ENCODE data around the gene LMO4. TPM values are rescaled to one million over a fixed set of nuclear protein-coding genes. Genes with fewer than 3 reads are reported as not detected.

The LMO4 gene
- total RNA-seq, 2 experiments from 2014 or later, result 35.1 to 36.8 TPM

DNA sequence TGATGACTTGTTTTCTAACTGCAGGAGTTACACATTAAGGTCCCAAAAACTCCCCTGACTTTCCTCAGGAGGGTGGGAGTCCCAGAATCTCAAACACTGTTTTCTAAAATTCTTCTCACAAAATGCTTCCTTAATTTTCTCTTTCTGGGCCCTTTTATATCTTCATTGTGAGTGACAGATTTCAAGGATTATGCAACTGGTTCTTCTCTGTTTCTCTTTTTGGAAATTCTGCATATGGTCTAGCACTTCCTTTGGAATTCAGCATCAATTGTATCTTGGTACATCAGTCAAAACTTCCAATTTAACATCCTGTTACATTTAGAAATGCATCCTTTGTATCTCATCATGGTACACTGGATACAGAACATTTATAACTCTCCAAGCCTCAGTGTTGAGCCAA lies 59.7 kb downstream of the LMO4 start:
- Mint-ChIP-seq H3K9me3 (no peaks in the 10 kb centered on the region), H3K4me3 (no peak overlapping the region), H3K36me3 (ENCODE audit: low read depth) (no peaks in the 10 kb centered on the region), H3K27ac (no peak overlapping the region), H3K27me3 (peaks cover 1% of the 10 kb centered on the region), H3K4me1 (ENCODE audit: low read depth) (no peaks in the 10 kb centered on the region)
- TF ChIP-seq, protein P1, sequence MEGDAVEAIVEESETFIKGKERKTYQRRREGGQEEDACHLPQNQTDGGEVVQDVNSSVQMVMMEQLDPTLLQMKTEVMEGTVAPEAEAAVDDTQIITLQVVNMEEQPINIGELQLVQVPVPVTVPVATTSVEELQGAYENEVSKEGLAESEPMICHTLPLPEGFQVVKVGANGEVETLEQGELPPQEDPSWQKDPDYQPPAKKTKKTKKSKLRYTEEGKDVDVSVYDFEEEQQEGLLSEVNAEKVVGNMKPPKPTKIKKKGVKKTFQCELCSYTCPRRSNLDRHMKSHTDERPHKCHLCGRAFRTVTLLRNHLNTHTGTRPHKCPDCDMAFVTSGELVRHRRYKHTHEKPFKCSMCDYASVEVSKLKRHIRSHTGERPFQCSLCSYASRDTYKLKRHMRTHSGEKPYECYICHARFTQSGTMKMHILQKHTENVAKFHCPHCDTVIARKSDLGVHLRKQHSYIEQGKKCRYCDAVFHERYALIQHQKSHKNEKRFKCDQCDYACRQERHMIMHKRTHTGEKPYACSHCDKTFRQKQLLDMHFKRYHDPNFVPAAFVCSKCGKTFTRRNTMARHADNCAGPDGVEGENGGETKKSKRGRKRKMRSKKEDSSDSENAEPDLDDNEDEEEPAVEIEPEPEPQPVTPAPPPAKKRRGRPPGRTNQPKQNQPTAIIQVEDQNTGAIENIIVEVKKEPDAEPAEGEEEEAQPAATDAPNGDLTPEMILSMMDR (IDR thresholded peaks at IDR 0.05), result no peak
- ATAC-seq, result no peak
- DNase-seq, result no peak
- ChIA-PET POLR2A (no interaction called here), CTCF (interaction anchor here (0.9 kb wide), 1 partner anchor 566 kb away, joined by 3 read pairs; no protein-coding TSS in a partner anchor)
- intact Hi-C loops (cut with micrococcal nuclease), result no loop called here

DNA sequence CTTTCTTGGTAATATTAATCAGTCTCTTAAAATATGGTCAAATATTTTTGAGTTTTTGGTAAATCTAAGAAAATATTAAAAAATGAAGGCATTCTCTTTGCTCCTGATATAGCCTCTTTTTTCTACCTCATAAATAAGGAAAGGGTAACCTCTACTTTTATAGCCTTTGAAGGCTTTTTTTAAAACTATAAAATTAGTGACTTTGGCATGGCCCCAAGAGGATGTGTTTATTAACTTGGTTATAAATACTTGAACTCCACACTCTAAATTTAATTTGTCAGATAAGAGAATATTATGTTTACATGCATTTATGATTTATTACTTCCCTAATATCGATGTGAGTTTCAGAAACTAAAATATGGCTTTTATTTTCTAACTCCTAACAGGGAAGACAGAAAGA lies 60.3 kb downstream of the LMO4 start:
- H3K4me3 Mint-ChIP-seq, result no peak overlapping the region
- intact Hi-C loops (cut with micrococcal nuclease), result no loop called here
- no peaks in the 10 kb centered on the region for H3K9me3 Mint-ChIP-seq
- CTCF ChIA-PET, result no interaction called here
- TF ChIP-seq, protein P1 (IDR thresholded peaks at IDR 0.05), result no peak
- POLR2A ChIA-PET, result no interaction called here
- no peak overlapping the region for H3K27ac Mint-ChIP-seq
- ATAC-seq (no peak), DNase-seq (no peak)
- H3K4me1 Mint-ChIP-seq (ENCODE audit: low read depth), result no peaks in the 10 kb centered on the region
- H3K36me3 Mint-ChIP-seq (ENCODE audit: low read depth), result no peaks in the 10 kb centered on the region
- H3K27me3 Mint-ChIP-seq, result peaks cover 1% of the 10 kb centered on the region

DNA sequence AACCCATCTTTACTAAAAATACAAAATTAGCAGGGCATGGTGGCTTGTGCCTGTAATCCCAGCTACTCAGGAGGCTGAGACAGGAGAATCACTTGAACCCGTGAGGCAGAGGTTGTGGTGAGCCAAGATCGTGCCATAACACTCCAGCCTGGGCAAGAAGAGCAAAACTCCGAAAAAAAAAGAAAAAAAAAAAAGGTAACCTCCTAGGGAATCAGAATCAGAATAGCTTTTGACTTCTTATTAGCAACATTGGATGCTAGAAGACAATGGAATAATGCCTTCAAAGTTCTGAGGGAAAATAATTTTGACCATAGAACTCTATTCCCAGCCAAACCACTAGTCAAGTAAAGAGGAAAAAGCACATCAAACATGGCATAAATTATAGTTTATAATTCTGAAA lies 60.9 kb downstream of the LMO4 start:
- Mint-ChIP-seq H3K27ac (no peak overlapping the region), H3K9me3 (no peaks in the 10 kb centered on the region), H3K36me3 (ENCODE audit: low read depth) (no peaks in the 10 kb centered on the region), H3K4me1 (ENCODE audit: low read depth) (no peaks in the 10 kb centered on the region), H3K27me3 (no peaks in the 10 kb centered on the region), H3K4me3 (no peak overlapping the region)
- POLR2A ChIA-PET, result no interaction called here
- intact Hi-C loops (cut with micrococcal nuclease), result no loop called here
- TF ChIP-seq, protein P1 (IDR thresholded peaks at IDR 0.05), result no peak
- CTCF ChIA-PET, result no interaction called here
- ATAC-seq (no peak), DNase-seq (no peak)

DNA sequence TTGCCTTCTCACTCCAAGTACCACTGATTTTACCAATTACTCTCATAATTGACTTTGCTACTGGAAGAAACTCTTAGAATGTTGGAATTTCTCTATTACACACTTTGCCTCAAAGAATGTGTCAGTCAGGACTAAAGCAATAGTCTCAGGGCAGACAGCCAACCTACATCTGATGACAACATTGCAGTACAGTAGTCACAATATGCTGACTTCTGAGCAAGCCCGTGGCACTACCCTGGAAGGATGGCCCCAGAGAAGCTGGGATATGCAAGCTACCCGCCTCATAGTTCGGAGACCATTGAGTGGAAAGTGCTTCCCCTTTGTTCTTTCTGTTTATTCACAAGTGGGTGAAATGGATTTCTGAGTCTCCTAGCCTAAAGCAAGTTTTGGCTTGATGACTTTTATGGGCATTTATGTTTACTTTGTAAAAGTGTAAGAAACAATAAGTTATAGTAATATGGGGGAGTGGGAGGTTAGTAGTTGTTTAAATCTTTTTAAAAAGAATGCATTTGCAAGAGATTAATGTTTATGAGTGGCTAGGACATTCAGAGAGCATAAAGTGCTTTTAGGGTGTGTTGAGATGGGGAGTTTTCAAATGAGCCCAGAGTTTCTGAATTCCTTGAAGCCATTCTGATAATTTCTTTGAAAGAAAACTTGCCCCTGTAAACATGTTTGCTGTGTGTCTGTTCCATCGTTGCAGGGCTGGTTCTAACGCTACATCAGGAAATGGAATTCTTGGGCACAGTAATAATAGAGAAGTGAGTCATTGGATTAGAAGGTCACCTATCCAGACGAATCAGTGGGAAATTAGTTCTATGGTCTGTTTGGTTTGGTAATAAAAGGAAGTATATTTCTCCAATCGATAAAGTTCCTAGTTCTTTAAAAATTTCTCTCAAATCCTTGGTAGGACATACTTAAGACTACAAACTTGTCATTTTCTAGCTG lies 63.8 kb downstream of the LMO4 start:
- Mint-ChIP-seq H3K4me1 (ENCODE audit: low read depth) (no peaks in the 10 kb centered on the region), H3K36me3 (ENCODE audit: low read depth) (no peaks in the 10 kb centered on the region), H3K27ac (no peak overlapping the region), H3K9me3 (no peaks in the 10 kb centered on the region), H3K27me3 (no peaks in the 10 kb centered on the region), H3K4me3 (no peak overlapping the region)
- ChIA-PET CTCF (no interaction called here), POLR2A (no interaction called here)
- no peak for DNase-seq
- intact Hi-C loops (cut with micrococcal nuclease), result no loop called here
- no peak for ATAC-seq
- TF ChIP-seq, protein P1 (IDR thresholded peaks at IDR 0.05), result no peak

DNA sequence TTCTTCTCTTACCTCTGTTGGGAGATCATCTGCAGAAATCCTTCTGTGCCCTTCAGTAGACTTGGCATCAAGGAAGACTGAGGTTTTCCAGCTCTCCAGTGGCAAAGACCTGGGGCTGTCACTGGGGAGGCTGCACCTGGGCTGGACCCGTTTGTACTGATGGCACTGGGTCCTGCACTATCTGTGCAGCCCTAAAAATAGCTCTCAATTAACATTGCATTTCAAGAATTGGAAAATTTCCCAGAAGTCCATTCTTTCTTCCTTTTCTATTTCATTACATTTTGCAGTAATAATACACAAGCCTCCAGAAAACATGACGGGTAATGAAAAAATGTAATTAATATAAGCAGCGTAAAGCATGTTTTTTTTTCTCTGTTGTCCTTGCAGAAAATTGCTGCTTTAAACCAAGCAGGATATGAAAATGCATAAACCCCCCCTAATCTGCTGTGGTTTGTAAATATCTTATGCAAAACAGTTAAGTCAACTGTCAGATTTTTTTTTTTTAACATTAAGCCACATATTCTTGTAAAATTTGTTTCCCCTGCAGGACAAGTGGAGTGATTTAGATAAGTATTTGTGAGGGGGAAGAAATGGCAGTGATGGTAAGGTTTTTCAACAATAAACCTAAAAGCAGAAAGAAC lies 64.9 kb downstream of the LMO4 start:
- H3K27me3 Mint-ChIP-seq, result no peaks in the 10 kb centered on the region
- no peak for ATAC-seq
- intact Hi-C loops (cut with micrococcal nuclease), result no loop called here
- no peaks in the 10 kb centered on the region for H3K9me3 Mint-ChIP-seq
- TF ChIP-seq, protein P1 (IDR thresholded peaks at IDR 0.05), result no peak
- POLR2A ChIA-PET, result no interaction called here
- H3K4me3 Mint-ChIP-seq, result no peak overlapping the region
- no peak for DNase-seq
- CTCF ChIA-PET, result no interaction called here
- no peak overlapping the region for H3K27ac Mint-ChIP-seq
- H3K4me1 Mint-ChIP-seq (ENCODE audit: low read depth), result no peaks in the 10 kb centered on the region
- H3K36me3 Mint-ChIP-seq (ENCODE audit: low read depth), result no peaks in the 10 kb centered on the region

Data from activated CD8-positive, alpha-beta T cell treated with anti-CD3 and anti-CD28 coated beads for 36 hours (primary cell).